ENCODE measurements around the gene WDR49.

The WDR49 gene

DNA sequence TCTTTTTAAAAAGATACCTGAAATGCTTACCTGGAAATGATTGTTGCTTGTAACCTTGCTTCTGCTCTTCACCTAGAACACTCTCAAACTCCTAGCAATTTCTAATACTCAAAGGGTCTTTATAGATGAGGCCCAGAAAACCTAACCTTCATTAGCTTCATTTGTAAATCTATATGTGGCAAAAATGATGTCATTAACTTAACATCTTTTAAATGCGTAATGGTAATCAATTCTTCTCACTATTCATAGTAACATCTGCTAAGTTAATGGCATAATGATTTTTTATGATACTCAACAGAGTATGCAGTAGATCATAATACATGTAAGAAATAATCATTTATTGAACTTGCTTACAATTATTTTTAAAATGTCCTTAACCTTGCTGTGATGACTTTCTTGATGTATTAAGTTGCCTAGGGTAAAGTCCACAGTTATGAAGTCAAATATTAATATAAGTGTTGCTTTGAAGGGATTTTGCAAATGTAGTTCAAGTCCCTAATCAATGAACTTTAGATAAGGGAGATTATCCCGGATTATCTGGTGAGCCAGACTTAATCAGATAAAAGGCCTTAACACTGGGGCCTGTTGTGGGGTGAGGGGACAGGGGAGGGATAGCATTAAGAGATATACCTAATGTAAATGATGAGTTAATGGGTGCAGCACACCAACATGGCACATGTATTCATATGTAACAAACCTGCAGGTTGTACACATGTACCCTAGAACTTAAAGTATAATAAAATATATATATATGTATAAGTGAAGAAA lies 169.8 kb downstream of the WDR49 start:
- no peak for DNase-seq

DNA sequence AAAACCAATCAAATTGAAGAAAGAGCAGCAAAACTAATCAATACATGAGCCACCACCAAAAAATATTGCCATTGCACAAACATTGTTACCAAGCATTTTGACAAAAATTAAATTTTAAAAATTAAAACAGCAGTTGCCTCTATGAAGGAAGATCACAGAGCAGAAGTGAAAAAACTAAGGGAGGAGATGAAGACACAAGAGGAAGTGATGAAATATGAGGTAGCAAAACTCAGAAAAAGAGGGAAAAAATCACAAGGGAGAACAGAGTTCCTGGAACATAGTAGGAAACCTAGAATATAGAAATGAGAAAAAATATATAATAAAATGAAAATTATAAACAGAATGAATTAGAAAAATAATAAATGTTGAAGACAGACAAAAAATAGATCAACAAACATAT lies 172.6 kb downstream of the WDR49 start:
- no peak for DNase-seq

DNA sequence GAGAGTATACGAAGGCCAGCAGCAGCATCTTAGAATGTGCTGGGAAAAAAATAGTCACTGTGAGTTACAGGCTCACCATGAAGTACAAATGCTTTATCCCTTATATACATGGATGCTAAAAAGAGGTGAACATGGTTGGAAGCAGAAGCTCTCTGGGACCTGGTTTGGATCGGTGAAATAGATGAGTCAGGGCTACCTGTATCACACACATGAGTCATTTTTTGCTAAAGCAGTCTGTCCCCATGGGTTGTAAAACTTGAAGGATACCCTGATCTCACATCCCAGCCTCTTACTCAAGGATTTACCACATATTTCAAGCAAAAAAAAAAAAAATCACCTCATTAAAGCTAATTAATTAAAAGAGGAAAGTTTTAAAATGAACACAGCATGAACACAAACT lies 173.0 kb downstream of the WDR49 start:
- no peak for DNase-seq

DNA sequence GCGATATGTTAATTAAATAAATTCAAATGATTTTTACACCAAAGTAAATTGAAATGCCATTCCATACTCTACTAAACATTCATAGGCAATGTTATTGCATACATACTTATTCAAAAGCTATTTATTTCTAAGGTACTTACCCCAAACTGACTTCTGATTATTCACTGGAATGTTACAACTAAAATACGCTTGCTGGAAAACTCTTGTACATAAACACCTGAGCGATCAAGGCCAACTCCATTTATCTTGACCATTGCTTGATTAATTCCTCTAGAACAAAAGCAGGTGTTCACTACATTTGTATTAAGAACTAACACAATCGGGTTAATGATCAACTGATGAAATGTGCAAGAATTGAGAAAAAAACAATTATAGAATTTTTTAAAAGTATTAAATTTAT lies 179.9 kb downstream of the WDR49 start, which contains the start of gene SERPINI2:
SERPINI2 (minus strand) TSS at position 180 of the 400 bp plus-strand sequence. CDS start 2,208 bp downstream, outside the sequence.
- DNase-seq: no peak

DNA sequence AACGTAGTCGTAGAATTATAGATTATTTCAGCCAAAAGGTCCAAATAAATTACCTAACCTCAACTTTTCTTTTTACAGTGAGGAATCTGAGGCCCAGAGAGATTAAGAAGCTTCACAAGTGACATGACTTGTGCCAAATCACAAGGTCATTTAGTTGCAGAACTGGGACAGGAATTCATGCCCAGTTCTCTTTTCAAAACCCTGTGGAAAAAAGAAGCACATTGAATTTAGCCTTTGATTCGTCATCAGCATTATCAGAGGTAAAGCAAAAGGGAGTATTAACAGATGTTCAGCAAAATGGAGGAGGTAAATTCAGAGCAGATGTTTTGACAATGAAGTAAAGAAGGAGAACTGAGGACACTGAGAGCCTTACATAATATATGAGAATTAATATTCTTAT lies 184.4 kb downstream of the WDR49 start:
- no peak for DNase-seq

DNA sequence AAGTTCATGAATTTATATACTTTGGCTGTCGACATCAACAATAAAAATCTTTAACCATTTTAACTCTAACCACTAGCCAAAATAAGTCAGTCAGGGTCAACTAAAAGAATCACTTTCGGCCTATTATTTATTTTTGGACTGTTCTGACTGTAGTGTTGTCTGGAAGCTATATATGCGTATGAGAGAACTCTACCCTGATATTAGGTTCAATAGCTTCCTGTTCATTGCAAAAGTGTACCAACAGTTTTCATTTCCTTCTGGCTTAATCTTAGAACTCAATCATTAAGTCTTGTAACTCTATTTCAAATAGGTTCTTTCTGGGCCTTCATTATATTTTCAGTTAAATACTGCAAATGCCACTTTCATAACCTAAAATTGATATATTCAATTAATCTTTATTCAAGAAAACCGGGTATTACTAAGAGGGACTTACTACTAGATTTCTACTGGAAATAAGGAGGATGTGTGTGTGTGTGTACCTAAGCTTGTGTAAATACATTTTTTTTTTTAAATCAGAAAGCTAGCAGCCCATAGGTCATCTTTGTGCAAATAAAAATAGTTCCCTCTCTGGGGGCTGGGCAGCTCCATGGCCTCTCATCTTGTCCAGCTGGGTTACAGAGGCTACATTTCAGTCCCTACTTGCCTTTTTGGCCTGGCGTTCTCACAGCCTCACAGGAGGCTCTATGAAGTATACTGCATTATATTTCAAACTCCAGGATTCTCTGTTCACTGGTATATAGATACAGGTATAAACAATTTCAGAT lies 185.7 kb downstream of the WDR49 start:
- no peak for DNase-seq

DNA sequence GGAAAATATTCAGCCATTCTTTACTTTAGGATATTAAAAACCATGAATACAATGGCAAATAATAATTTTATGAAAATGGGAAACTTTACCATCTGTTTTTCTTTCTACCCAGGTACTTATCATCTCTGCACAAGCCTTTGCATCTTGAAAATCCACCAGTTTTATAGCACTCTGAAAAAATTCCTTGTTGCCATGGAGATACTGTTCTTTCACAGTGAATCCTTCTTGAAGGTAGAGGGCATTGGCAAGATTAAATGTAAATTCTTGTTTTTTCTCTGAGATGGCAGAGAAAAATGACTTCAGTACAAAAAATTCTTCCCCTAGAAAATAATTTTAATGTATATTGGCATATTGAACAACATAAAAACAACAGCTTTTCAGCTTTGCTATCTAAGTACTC lies 186.8 kb downstream of the WDR49 start:
- DNase-seq: no peak

DNA sequence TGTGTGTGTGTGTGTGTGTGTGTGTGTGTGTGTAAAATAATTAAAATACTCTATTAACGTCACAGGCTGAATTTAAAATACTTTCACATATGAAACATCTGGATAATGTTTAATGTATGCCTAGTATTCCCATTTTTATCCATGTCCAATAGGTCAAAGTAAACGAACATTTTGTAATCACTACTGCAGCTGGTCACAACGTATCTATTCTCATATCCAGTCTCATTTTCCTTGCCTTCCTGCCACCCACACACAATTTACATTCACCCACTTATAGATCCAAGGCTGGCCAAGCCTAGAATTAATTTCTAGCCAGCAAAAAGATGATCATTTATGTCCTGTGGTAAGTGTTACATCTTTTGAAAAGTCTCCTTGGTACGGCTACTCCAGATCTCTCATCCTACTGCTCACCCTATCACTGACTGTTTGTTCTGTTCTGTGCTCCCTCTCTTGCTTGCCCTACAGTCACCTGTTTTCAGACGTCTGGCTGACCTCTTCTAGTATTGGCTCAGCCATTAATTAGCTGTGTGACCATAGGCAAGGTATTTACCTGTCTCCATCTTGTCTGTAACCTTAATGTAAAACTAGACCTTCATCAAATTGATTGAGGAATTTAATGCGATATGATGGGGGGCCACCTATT lies 197.5 kb downstream of the WDR49 start:
- DNase-seq: no peak

DNA sequence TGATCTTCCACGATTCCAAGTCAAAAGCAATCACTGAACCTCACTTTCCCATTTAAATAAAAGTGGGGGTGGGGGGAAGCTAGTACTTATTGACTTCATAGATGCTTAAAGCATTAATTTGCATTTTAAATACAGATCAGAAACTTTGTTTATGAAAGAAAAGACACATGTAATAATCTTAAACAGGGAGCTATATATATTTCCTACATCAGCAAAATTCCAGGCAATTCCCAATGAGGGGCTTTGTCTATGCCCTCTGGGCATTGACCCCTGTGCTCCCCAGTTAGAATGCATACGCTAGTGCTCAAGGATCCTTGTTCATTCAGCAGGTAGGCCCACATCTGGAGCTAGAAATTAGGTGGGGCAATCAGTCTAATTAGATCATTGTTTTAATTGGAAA lies 199.9 kb downstream of the WDR49 start:
- no peak for DNase-seq

DNA sequence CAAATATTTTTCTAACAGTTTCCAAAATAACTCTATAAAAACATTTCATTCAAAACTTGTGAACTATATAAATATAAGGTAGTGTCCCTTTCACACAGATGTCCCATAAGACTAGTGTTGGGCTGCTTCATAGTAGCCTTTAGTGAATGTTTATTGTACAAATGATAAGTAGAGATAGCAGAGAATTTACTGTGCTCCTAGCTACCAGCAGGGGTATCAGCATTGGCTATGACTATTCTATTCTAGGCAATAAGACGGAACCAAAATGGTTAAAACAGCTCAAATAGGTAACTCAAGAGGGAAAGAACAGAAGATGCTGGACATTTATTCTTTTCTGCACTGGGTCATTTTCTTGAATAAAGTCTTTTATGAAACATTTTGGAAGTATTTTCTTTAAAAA lies 202.5 kb downstream of the WDR49 start:
- DNase-seq: no peak

DNA sequence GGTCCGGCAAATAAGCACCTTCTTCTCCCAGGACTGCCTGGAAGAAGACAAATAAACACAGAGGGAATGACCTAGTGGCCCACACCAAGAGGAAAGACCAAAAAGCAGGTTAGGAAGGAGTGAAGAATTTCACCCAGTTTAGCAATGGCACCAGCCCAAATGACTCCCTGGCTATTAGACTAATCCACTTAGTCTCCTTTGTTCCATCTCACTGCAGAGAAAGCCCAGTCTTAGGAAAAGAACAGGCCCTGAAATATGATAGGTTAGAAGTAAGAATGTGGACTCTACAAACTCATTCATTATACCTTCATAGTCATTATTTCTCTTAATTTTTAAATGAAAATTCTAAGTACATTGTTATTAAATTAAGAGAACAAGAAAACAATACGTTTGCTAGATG lies 203.1 kb downstream of the WDR49 start:
- no peak for DNase-seq

DNA sequence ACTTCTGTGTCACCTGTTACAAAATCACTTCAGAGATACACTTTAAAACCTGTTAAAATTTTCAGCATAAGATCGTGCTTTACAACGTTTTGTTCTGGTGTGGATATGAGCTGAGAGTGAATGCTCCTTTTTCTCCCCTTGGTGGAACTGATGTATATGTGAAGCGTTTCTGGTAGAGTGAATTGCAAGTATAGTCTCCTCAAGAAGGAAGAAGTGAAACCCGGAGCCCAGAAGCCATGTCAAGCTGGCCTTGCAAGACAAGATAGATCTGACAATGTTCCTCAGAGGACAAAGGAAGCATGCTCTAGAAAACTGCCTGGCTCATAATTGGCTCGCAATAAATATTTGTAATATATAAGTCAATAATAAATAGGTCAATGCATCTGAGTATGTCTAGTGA lies 203.5 kb downstream of the WDR49 start:
- no peak for DNase-seq

DNA sequence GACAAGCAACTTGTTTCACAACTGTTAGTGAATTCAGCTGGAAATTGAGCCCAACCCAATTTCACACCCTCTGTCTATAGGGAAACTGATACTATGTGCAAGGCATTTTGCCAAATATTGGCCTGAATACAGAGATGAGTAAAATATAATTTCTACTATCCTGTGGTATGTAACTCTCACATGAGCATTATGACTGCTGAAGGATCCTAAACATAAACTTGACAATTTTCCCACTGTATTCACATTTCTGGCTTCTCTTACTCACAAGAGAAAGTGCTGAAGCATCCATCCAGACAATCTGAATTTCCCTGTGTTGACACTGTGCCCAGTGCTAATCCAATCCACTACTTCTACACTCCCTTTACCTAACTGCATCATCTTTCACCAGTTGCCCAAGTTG lies 208.3 kb downstream of the WDR49 start:
- DNase-seq: no peak

DNA sequence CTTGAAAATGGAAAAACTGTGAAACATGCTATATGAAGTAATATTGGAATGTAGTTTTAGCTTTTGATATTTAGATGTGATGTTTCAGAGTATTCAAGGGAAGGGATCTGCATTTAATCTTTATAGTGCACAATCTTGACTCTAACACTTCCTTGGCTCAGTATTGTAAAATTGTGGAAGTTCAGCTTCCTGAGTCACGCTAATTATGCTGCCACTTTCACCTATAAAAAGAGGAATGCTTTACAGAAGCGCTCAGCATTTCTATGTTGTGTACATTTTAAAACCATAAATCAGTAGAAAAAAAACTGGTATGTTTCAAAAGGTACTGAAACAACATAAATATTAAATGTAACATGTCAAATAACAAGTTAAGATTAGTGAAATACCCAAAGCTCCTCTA lies 212.5 kb downstream of the WDR49 start:
- no peak for DNase-seq

DNA sequence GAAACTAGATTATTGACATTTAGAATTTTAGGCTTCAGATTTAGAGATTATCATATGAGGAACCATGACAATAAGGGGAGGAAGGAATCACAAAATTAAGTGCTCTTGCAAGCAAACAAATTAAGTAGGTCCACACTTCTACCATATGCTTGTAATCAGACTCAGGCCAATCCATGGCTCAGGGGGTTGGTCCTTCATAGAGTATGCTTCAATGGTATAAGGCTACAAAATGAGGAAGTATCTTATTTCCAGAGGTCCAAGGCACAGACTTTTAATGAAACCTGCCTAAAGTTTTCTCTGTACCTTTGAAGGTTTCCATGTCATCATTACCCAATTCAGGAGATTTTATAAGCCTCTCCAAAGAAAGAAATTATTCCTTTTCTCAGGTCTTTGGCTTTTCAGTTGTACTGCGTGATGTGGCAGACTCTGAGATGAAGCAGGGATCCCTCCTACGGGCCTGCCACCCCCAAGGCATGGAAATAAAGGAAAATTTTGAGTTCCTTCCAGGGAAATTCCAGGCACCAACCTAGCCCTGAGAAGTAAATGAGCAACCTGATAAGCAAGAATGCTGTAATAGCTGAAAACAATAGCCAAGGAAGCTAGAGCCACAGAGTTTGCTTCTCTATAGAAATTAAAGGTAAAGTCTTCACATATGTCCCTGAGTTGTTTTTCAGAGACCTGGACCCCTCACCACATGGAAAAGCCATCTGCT lies 216.2 kb downstream of the WDR49 start:
- DNase-seq: no peak
